H54 (cell line): Measurements from ENCODE around the gene ATAD2B.
"Not testable (repeated sequence)": the region's sequence is repeated elsewhere in the genome, so short reads cannot be mapped to it uniquely, and the experiment has no call there.

Experiments used
- DNase-seq: peaks from one replicate; pipeline ENCODE4 v3.0.0; 2011; ENCODE audit warnings: low spot score, mixed read lengths; ENCODE audit not compliant: insufficient read length
- FAIRE-seq: peaks from 3 replicates; lab custom pipeline; 2011; peaks lifted over from hg19 to GRCh38; lab: Jason Lieb, UNC
- POLR2A ChIP-seq: IDR thresholded peaks from 2 replicates; pipeline ENCODE4 v1.6.1; 2011; ENCODE audit warnings: low read depth, mild to moderate bottlenecking, low read length

The ATAD2B gene

DNA sequence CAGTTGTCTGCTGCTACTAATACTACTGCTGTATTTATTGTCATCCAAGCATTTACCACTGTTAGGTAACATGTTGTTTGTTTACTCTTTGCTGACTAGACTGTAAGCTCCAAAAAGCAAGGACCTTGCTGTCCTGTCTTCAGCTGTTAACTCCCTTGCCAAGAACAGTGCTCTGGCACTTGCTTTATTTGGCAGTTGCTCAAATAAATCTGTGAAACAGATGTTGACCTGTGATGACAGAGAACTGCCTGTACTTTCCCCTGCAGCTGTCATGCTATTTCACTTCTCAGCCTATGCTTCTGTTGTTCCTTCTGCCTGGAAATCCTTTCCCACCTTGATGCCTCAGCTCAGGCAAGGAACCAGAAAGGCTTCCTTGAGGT, 181.2 kb downstream of the ATAD2B start:
- peak; percentile 57 for FAIRE-seq
- no peak for TF ChIP-seq POLR2A
- DNase-seq, result no peak

DNA sequence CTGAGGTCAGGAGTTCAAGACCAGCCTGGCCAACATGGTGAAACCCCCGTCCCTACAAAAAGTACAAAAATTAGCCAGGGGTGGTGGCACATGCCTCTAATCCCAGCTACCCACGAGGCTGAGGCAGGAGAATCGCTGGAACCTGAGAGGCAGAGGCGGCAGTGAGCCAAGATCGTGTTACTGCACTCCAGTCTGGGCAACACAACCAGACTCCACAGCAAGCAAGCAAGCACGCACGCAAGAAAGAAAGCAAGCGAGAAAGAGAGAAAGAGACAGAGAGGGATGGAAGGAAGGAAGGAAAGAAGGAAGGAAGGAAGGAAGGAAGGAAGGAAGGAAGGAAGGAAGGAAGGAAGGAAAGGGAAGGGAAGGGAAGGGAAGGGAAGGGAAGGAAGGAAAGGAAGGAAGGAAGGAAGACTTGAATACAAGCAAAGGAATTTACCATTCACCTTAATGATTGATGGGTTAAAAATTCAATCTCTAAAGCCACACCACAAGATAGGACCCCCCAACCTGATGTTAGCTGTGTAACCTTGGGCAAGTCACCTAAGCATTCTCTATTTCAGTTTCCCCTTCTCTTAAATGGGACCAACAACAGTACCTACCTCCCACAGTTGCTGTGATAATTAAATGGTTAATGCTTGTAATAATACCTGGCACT, 181.7 kb downstream of the ATAD2B start:
- no peak for FAIRE-seq
- TF ChIP-seq POLR2A, result no peak
- no peak for DNase-seq

DNA sequence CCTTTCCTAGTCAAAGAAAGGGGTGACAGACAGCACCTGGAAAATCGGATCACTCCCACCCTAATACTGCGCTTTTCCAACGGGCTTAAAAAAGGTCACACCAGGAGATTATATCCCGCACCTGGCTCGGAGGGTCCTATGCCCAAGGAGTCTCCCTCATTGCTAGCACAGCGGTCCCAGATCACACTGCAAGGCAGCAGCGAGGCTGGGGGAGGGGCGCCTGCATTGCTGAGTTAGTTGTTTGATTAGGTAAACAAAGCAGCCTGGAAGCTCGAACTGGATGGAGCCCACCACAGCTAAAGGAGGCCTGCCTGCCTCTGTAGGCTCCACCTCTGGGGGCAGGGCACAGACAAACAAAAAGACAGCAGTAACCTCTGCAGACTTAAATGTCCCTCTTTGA, 190.1 kb downstream of the ATAD2B start:
- FAIRE-seq, DNase-seq: not testable (repeated sequence)

DNA sequence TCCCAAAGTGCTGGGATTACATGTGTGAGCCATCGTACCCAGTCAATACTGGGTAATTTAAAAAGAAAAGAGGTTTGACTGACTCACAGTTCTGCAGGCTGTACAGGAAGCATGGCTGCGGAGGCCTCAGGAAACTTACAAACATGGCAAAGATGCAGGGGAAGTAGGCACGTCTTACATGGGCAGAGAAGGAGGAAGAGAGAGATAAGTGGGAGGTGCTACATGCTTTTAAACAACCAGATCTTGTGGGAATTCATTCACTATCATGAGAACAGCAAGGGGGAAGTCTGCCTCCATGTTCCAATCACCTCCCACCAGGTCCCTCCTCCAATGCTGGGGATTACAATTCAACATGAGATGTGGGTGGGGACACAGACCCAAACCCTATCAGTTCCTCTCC, 192.5 kb downstream of the ATAD2B start:
- no peak for FAIRE-seq
- DNase-seq, result no peak
- TF ChIP-seq POLR2A, result no peak

DNA sequence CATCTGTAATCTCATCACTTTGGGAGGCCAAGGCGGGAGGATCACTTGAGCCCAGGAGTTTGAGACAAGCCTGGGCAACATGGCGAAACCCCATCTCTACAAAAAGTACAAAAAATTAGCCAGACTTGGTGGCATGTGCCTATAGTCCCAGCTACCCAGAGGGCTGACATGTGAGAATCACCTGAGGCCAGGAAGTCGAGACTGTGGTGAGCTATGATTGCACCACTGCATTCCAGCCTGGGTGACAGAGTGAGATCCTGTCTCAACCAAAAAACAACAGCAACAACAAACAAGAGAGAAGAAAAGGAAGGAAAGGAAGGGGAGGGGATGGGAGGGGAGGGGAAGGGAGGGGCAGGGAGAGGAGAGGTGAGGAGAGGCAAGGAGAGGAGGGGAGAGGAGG, 203.9 kb downstream of the ATAD2B start:
- FAIRE-seq, DNase-seq: not testable (repeated sequence)

DNA sequence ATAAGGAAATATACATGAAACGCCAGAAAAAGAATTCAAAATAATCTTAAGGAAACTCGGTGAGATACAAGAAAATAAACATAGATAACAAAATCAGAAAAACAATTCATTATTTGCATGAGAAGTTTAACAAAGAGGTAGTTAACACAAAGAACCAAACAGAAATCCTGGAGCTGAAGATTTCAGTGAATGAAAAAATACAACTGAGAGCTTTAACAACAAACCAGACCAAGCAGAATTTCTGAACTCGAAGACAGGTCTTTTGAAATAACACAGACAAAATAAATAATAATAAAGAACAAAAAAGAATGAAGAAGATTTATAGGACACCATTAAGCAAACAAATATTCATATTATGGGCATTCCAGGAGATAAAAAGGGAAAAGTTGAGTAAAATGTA, 204.7 kb downstream of the ATAD2B start:
- TF ChIP-seq POLR2A, result no peak
- FAIRE-seq (no peak), DNase-seq (no peak)

DNA sequence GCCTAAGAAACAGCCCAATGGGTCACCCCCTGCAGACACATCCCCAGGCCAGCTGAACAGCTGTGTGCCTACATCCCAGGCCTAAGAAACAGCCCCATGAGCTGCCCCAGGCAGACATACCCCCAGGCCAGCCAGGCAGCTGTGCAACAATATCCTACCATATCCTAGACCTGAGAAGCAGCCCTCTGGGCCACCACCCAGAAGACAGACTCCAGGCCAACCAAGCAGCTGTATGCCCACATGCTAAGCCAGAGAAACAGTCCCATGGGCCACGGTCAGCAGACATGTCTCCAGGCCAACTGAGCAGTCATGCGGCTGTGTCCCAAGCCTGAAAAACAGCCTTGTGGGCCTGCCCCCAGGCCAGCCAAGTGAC, 205.5 kb downstream of the ATAD2B start:
- DNase-seq, result no peak
- TF ChIP-seq POLR2A, result no peak
- FAIRE-seq, result no peak

DNA sequence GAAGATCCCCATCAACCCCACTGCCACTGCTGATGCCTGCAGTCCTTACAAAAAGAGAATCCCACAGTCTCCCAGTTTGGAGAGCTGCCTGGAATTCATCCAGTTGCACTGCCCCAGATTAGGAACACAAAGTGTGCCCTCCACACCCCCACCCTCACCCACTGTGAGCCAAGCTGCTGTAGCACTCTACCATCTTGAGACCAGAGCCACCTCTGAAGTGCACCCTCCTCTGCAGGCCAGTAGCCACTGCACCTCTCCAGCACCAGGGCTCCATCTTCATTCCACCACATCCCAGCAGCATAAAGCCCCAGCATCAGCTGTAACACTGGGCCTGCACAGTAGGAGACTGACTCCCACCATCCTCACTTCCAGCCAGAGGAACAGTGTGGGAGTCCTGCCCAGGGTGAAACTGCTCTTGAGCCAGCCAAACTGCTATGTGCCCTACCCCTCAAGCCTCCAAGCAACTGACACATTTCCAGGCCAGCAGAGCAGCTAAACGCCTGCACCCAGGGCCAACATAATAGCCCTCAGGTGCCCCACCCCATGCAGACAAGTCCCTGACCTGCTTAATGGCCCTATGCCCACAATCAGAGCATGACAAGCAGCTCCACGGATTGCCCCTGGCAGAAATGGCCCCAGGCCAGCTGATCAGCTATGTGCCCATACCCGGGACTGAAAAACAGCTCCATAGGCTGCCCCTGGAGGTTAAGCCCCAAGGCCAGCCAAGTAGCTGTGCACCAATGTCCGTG, 206.0 kb downstream of the ATAD2B start:
- FAIRE-seq (no peak), DNase-seq (no peak)
- no peak for TF ChIP-seq POLR2A

DNA sequence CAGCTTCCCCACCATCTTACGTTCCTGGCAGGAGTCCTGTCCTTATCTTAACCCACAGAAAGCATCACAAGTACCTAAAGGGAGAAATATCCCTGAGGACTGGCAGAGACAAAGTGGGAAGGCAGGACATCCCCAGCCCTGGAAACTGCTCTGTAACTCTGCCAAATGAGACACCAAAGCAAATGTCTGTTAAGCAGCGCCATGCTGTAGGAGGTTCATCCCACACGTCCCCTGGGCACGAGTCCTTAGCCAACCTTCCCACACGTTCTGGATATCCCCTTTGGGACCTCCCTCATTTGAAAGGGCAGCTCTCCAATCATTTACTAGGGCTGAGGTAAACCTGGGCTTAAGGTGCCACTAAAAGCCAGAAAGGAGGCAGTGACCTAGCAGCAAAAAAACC, 207.2 kb downstream of the ATAD2B start:
- FAIRE-seq, result no peak
- TF ChIP-seq POLR2A, result no peak
- no peak for DNase-seq

DNA sequence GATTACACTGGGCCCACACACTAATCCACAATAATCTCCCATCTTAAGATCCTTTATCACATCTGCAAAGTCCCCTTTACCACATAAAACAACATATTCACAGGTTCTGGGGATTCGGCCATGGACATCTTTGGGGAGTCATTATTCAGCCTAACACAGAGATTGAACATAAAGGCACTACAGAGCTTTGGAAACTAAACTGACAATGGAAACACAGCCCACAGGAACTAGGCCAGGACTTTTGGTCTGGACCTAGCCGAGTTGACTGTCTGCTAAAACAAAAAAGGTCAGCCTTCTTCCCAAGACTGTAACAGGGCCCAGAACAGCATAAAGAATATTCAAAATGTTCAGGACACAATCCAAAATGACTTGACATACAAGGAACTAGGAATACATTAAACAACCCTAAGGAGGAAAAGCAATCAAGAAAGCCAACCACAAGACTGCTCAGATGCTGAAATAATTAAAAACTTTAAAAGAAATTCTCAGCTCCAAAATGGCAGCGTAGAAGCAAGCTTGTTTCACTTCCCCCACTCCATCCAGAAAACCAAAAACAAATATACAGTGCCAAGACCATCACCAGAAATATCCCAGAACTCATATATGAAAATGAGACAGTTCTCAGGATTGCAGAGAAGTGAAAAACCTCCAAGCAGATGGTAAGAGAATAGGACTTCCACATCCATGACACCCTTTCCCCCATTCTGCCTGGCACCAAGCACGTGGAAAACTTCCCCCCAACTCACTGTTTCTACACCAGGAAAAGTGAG, 207.8 kb downstream of the ATAD2B start:
- no peak for TF ChIP-seq POLR2A
- no peak for FAIRE-seq

DNA sequence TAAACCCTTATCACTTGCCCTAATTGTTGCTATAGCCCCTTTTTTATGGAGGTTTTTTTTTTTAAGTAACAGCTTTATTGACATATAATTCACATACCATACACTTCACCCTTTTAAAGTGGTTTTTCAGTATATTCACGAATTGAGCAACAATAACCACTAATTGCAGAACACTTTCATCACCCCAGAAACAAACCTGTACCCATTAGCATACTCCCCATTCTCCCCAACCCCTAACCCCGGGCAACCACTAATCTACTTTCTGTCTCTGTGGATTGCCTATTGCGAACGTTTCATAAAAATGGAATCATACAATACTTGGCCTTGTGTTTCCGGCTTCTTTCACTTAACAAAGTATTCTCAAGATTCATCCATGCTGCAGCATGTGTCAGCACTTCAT, 213.6 kb downstream of the ATAD2B start:
- FAIRE-seq (no peak), DNase-seq (no peak)
- TF ChIP-seq POLR2A, result no peak

More for the DNA sequence above, 207.8 kb downstream of the ATAD2B start:
- no peak for DNase-seq

DNA sequence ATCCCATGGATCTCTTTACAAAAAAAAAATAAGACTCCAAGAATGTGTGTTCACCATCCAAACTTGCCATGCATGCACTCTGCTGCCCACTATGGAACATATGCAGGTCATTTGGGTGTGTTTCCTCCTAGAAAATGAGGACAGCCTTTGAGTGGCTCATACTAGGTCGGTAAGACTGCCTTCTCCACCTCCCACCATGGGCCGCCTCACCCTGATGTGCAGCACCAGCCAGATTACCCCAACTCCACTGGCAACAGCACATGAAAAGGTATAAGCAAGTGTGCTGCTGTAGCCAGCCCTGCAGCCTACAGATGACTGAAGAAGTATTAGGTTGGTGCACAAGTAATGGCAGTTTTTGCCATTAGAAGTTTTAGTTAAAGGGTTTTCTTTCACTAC, 214.2 kb downstream of the ATAD2B start:
- TF ChIP-seq POLR2A, result no peak
- FAIRE-seq, result no peak
- no peak for DNase-seq

DNA sequence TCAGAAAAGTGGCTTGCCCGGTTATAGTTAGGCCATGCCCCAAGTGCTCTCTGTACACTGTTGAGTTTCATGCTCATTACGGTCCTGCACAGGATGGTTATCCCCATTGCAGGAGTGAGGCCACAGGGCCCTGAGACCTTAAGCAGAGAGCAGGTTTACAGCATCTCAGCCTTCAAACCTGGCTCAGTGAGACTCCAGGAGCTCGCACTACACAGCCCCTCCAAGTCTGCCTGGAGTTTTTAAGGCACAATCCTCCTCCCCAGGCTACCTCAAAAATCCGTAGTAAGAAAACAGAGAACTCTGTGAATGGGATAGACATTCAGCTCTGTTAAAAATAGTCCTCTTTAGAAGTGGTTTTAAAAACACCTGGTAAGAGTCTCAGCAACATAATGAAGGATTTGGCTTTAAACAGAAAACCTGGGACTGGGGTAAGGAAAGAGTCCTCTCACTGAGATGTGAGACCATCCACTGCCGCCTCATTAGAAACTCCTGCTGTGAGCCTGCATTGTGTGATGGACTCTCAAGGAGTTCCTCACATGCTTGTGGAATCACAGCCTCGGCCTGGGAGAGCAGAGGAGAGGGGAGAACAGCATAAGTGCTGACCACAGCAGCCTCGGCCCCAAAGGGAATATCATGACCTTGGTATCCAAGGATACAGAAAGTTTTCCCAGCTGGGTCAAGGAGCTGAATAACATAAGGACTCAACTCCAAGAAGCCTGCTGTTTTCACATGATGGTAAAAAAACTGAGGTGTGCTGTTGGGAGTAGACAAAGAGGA, 214.8 kb downstream of the ATAD2B start:
- no peak for TF ChIP-seq POLR2A
- no peak for DNase-seq

DNA sequence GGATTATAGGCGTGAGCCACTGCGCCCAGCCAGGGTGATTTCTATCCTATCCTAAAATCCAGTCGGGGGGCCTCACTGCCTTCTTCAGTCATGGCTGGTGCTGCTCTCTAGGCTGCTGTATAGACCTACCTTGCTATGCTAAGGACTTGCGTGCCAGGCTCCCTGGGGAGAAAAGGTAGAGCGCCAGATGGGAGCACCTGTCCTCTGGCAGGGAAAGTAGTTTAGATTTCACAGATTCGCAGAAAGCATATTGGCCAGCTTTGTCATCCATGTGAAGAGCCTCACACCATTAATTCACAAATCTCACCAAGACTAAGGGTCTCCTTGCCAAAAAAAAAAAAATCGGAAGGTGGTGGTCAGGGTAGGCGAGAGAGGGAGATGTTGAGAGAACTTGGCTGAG, 217.6 kb downstream of the ATAD2B start:
- no peak for DNase-seq
- no peak for TF ChIP-seq POLR2A
- FAIRE-seq, result no peak

More for the DNA sequence above, 214.8 kb downstream of the ATAD2B start:
- FAIRE-seq, result no peak
